Stomach (tissue), 4 donors: ENCODE results near the gene IFNG-AS1.

Experiments used
- POLR2A ChIP-seq, 4 donors: fragments of 450-650 bp; IDR thresholded peaks; one replicate each; pipeline ENCODE4 v1.6.1; 2016; ENCODE audit warnings: antibody characterized with exemption in 4 of 4, control low read depth in 2 of 4, mild to moderate bottlenecking in 1 of 4, moderate library complexity in 1 of 4
- POLR2AphosphoS5 ChIP-seq, 3 donors: sonication (generic); formaldehyde crosslinking; IDR thresholded peaks; one replicate each; pipeline ENCODE4 v1.6.1; 2016; ENCODE audit warnings: antibody characterized with exemption in 3 of 3
- TF ChIP-seq, protein P1 (sequence below), 7 experiments: fragments of 450-650 bp in 4 of 7; fragments of 200-600 bp in 3 of 7; sonication (generic) in 3 of 7; IDR thresholded peaks; one replicate each; pipeline ENCODE4 v1.5.1; 2016 to 2019; ENCODE audit warnings: antibody characterized with exemption in 7 of 7, control low read depth in 2 of 7, mild to moderate bottlenecking in 1 of 7

DNA sequence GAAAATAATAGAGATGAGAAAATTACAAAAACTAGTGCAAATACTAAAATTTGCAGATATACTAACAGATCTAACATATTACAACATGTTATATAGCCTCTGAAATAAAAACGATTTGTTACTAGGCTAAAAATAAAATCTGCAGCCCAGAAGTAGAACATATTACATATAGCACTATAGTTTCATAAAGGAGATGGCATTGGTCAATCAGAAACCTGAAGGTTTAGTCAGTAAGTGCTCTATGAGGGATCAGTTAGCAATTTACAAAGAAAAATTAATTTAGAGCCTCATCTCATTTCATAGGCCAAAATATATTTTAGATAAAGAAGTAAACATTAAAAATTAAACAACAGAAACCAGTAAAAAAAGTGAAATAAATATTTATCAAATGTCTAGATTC is 41.0 kb downstream of the IFNG-AS1 start:
- TF ChIP-seq, protein P1, sequence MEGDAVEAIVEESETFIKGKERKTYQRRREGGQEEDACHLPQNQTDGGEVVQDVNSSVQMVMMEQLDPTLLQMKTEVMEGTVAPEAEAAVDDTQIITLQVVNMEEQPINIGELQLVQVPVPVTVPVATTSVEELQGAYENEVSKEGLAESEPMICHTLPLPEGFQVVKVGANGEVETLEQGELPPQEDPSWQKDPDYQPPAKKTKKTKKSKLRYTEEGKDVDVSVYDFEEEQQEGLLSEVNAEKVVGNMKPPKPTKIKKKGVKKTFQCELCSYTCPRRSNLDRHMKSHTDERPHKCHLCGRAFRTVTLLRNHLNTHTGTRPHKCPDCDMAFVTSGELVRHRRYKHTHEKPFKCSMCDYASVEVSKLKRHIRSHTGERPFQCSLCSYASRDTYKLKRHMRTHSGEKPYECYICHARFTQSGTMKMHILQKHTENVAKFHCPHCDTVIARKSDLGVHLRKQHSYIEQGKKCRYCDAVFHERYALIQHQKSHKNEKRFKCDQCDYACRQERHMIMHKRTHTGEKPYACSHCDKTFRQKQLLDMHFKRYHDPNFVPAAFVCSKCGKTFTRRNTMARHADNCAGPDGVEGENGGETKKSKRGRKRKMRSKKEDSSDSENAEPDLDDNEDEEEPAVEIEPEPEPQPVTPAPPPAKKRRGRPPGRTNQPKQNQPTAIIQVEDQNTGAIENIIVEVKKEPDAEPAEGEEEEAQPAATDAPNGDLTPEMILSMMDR (IDR thresholded peaks at IDR 0.05): no peak
- TF ChIP-seq POLR2AphosphoS5 (IDR thresholded peaks at IDR 0.05) (no peak), POLR2A (IDR thresholded peaks at IDR 0.05) (no peak)
